ENCODE measurements around the gene TGFB1I1.

- TF ChIP-seq CTCF (conservative IDR thresholded peaks at IDR 0.05 in 1 of 2, IDR thresholded peaks at IDR 0.05 in 1 of 2; ENCODE audit: extremely low read depth in 1 of 2, insufficient read depth in 1 of 2, low read depth in 1 of 2, low read length in 2 of 2) (no peak), EZH2 (IDR thresholded peaks at IDR 0.05; ENCODE audit: borderline replicate concordance, low read length) (no peak)
These were observed 42.6 kb upstream of the TGFB1I1 start for GRCh38 chr16:31429314-31429713.
